ENCODE measurements around the gene SMIM38.
"Not testable (repeated sequence)": the region's sequence is repeated elsewhere in the genome, so short reads cannot be mapped to it uniquely, and the experiment has no call there.

SMIM38 gene

GRCh38 chr11:69122326-69122629 lies 33.5 kb upstream of the SMIM38 start:
- no peak for DNase-seq (ENCODE audit: low read depth)

- peak; percentile 25 for DNase-seq (ENCODE audit: low read depth)
Observed at GRCh38 chr11:69122630-69123431, 32.9 kb upstream of the SMIM38 start.

GRCh38 chr11:69123593-69124545 lies 31.9 kb upstream of the SMIM38 start:
- no peak for DNase-seq (ENCODE audit: low read depth)

- no peak for DNase-seq (ENCODE audit: low read depth)
Observed at GRCh38 chr11:69125861-69126260, 29.9 kb upstream of the SMIM38 start.

GRCh38 chr11:69126286-69126685 lies 29.4 kb upstream of the SMIM38 start:
- DNase-seq (ENCODE audit: low read depth): no peak

GRCh38 chr11:69127081-69127850 lies 28.5 kb upstream of the SMIM38 start:
- no peak for DNase-seq (ENCODE audit: low read depth)

- no peak for DNase-seq (ENCODE audit: low read depth)
Observed at GRCh38 chr11:69127884-69128283, 27.9 kb upstream of the SMIM38 start.

GRCh38 chr11:69129053-69129452 lies 26.7 kb upstream of the SMIM38 start:
- DNase-seq (ENCODE audit: low read depth): no peak

GRCh38 chr11:69129647-69130046 lies 26.1 kb upstream of the SMIM38 start:
- no peak for DNase-seq (ENCODE audit: low read depth)

- DNase-seq (ENCODE audit: low read depth): no peak
Observed at GRCh38 chr11:69130654-69131053, 25.1 kb upstream of the SMIM38 start.

GRCh38 chr11:69131121-69131566 lies 24.6 kb upstream of the SMIM38 start:
- no peak for DNase-seq (ENCODE audit: low read depth)

GRCh38 chr11:69131644-69132300 lies 24.0 kb upstream of the SMIM38 start:
- no peak for DNase-seq (ENCODE audit: low read depth)

- DNase-seq (ENCODE audit: low read depth): no peak
Observed at GRCh38 chr11:69132301-69132670, 23.4 kb upstream of the SMIM38 start.

GRCh38 chr11:69133251-69133650 lies 22.5 kb upstream of the SMIM38 start:
- DNase-seq (ENCODE audit: low read depth): no peak

GRCh38 chr11:69134182-69134581 lies 21.6 kb upstream of the SMIM38 start:
- DNase-seq (ENCODE audit: low read depth): not testable (repeated sequence)

- no peak for DNase-seq (ENCODE audit: low read depth)
Observed at GRCh38 chr11:69134957-69135356, 20.8 kb upstream of the SMIM38 start.

GRCh38 chr11:69135420-69136363 lies 20.0 kb upstream of the SMIM38 start:
- DNase-seq (ENCODE audit: low read depth): no peak

GRCh38 chr11:69136471-69136870 lies 19.3 kb upstream of the SMIM38 start:
- DNase-seq (ENCODE audit: low read depth): no peak

GRCh38 chr11:69137151-69137844 lies 18.4 kb upstream of the SMIM38 start:
- no peak for DNase-seq (ENCODE audit: low read depth)

GRCh38 chr11:69138265-69138664 lies 17.5 kb upstream of the SMIM38 start:
- no peak for DNase-seq (ENCODE audit: low read depth)

Data from stimulated activated CD8-positive, alpha-beta memory T cell treated with anti-CD3 and anti-CD28 coated beads, Interleukin-12 subunit alpha, Interleukin-12 subunit beta, amount 100 ng/mL, for 1 hour (primary cell).